Stimulated activated memory B cell treated with anti-CD40 and anti-IgM and Interleukin-4, amounts not matched to agents 10 μg/mL and 1 μg/mL and 100 μg/mL, for 72 hours (primary cell): ENCODE data around the gene DSC1.
"Not testable (repeated sequence)": the region's sequence is repeated elsewhere in the genome, so short reads cannot be mapped to it uniquely, and the experiment has no call there.

Source experiments
- ATAC-seq: fragments of 150-1000 bp; cut with Tn5 transposase; 2 replicates; pipeline ENCODE4 v1.10.0; 2021
- H3K27ac Mint-ChIP-seq: one replicate; pipeline ENCODE4 v1.8.0; 2022; ENCODE audit warnings: mild to moderate bottlenecking, mixed read lengths
- H3K27me3 Mint-ChIP-seq: one replicate; pipeline ENCODE4 v1.8.0; 2022; ENCODE audit warnings: mixed read lengths
- H3K36me3 Mint-ChIP-seq: one replicate; pipeline ENCODE4 v1.8.0; 2022; ENCODE audit warnings: mixed read lengths
- H3K4me1 Mint-ChIP-seq: one replicate; pipeline ENCODE4 v1.8.0; 2022; ENCODE audit warnings: mixed read lengths
- H3K4me3 Mint-ChIP-seq: one replicate; pipeline ENCODE4 v1.8.0; 2022; ENCODE audit warnings: mild to moderate bottlenecking, moderate library complexity, mixed read lengths
- H3K9me3 Mint-ChIP-seq: one replicate; pipeline ENCODE4 v1.8.0; 2022; ENCODE audit warnings: mixed read lengths

The DSC1 gene

DNA sequence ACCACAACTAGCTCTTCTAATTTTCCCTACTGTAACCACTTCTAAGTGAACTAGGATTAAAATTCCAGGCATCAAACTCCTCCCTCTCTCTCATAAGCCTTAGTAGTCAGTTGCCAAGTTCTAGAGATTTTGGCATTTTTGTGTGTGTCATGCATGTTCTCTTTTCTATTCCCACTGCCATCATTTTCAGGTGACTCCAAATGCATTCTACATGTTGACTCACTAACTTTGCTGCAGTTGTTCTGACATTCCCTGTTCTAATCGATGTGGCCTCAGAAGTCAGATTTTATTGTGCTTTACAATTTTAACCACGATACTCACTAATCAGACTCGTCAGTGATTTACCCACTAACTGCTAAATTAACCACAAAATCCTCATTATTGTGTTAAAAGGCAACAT, 13.3 kb downstream of the DSC1 start:
- Mint-ChIP-seq H3K27ac (no peak overlapping the region), H3K36me3 (no peaks in the 10 kb centered on the region), H3K4me3 (no peak overlapping the region), H3K27me3 (no peaks in the 10 kb centered on the region), H3K9me3 (peaks cover 4% of the 10 kb centered on the region), H3K4me1 (no peaks in the 10 kb centered on the region)
- ATAC-seq = no peak

DNA sequence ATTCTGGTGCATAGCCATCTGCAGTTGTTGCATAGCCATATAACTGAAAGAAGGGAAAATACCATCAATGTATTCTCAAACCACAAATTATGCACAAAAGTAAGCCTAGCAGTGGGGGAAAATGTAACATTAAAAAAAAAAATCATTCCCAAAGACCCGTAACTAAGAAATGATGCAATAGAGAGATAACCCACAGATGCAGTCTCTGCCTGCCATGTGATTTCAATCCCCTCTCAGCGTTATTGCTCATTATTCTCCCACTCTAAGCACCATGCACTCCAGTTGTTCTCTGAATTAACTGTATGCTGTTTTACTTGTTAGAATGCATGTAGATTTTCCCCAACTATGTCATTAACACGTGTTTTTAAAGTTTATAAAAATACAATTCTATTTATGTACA, 14.1 kb downstream of the DSC1 start:
- no peaks in the 10 kb centered on the region for H3K36me3 Mint-ChIP-seq
- H3K4me1 Mint-ChIP-seq = no peaks in the 10 kb centered on the region
- H3K27ac Mint-ChIP-seq = no peak overlapping the region
- H3K4me3 Mint-ChIP-seq = no peak overlapping the region
- no peak for ATAC-seq
- H3K9me3 Mint-ChIP-seq = peaks cover 4% of the 10 kb centered on the region
- no peaks in the 10 kb centered on the region for H3K27me3 Mint-ChIP-seq

DNA sequence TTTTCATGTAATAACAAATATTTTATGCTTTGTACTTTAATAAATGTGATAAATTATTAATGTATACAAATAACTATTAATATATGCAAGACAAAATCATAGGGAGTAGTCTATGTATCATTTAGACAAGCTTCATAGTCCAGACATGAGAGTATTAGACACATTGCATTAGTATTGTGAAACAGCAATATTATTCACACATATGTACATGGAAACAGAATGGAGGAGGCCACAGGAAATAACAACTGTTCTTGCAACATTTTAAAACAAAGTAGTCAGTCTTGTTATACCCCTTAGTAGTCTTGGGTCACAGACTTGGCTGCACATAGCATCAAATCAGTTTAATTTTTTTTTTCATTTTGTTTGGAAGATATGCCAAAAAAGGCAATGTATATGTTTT, 15.8 kb downstream of the DSC1 start:
- H3K4me1 Mint-ChIP-seq = no peaks in the 10 kb centered on the region
- ATAC-seq = no peak
- H3K36me3 Mint-ChIP-seq = no peaks in the 10 kb centered on the region
- no peak overlapping the region for H3K4me3 Mint-ChIP-seq
- H3K9me3 Mint-ChIP-seq = peaks cover 4% of the 10 kb centered on the region
- H3K27ac Mint-ChIP-seq = no peak overlapping the region
- no peaks in the 10 kb centered on the region for H3K27me3 Mint-ChIP-seq

DNA sequence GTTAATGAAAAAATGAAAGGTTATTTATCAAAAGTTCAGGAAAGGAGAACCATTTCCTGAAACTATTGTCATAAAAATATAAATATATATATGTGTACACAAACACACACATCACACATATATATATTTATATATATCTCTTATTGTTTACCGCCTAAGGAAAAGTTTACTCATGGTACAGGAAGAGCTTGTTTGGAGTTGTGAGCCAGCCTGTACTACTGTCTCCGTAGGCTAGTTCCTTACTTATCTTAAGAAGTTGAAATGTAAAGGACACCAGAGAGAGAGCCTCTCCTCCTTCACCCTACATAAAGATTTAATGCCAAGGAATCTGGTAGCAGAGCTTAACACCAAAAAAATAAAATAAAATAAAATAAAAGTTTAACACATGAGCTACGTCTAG, 19.6 kb downstream of the DSC1 start:
- Mint-ChIP-seq H3K4me1 (no peaks in the 10 kb centered on the region), H3K27me3 (no peaks in the 10 kb centered on the region), H3K9me3 (peaks cover 4% of the 10 kb centered on the region), H3K4me3 (no peak overlapping the region), H3K27ac (no peak overlapping the region), H3K36me3 (no peaks in the 10 kb centered on the region)
- no peak for ATAC-seq

DNA sequence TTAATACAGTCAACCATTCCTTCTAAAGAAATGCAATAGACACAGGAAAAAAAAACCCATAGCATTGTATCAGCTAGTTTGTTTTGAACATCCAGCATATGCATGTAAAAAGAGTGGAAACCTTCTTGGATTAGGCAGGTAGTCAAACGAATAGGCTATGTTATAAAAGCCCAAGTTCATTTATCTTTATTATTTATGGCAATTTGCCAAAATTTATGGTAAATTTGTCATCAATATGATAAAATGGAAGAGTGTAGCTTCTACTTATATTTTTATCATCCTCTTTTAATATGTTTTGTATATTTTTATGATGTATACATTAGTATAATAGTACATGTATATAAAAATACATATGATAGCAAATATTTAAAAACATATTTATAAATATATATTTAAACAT, 23.9 kb downstream of the DSC1 start:
- no peaks in the 10 kb centered on the region for H3K27me3 Mint-ChIP-seq
- no peak overlapping the region for H3K4me3 Mint-ChIP-seq

DNA sequence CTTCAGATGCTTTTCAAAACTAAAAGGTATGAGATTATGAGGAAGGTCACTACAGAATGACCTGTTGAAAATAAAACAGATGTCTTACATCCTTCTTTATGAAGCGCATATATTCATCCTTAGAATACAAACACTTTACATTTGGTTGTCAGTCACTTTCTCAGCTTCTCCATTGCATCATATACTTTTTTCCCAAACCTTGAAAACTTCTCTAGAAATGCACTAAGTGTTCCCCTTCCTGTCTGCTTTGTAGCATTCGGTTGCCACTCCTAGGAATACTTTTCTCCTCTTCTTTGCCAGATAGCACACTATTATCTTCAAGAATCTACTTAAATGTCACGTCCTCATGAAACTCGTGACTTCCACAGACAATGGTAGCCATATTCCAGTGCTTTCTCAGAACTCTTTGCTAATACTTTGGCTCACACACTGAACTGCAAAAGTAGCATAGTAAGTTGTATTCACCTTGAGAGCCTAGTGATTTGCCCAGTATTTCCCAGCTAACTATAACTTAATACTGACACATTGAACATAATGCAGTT, 27.6 kb downstream of the DSC1 start:
- no peak for ATAC-seq
- H3K27ac Mint-ChIP-seq = no peak overlapping the region
- H3K36me3 Mint-ChIP-seq = no peaks in the 10 kb centered on the region
- no peaks in the 10 kb centered on the region for H3K27me3 Mint-ChIP-seq
- H3K4me1 Mint-ChIP-seq = no peaks in the 10 kb centered on the region
- H3K9me3 Mint-ChIP-seq = no peaks in the 10 kb centered on the region
- H3K4me3 Mint-ChIP-seq = no peak overlapping the region

More for the DNA sequence above, 23.9 kb downstream of the DSC1 start:
- Mint-ChIP-seq H3K27ac (no peak overlapping the region), H3K4me1 (no peaks in the 10 kb centered on the region), H3K9me3 (no peaks in the 10 kb centered on the region), H3K36me3 (no peaks in the 10 kb centered on the region)
- ATAC-seq = no peak

DNA sequence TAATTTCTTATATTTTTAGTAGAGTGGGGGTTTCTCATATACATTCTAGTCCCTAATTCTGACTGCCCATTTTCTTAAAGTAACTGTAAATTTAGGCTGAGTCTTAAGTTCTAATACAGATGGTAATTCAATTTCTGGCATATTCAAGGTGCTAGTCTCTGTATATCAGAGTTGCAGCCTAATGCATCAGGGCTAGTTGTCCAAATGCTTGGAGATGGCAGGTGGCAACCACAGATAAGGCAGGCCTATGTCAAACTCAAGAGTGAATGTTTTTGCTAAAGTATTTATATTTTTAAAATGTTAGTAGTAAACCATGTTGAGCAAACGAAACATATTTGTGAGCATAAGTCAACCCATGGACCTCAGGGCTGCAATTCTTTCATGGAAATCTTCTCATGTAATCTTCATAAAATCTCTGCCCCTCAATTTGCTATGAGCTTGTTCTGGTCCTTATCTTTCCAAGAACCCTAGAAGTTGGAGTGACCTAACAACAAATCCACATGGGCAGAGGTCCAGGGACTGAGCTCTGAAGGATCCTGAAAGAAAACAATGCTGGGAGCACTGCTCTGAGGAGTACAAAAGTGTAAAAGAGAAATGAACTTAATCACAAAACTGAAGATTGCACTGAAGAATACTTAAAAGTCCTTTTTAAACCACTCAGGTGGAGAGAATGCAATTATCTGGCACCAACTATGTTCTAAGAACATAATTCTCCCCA, 33.1 kb downstream of the DSC1 start:
- no peak overlapping the region for H3K27ac Mint-ChIP-seq
- H3K4me3 Mint-ChIP-seq = no peak overlapping the region
- H3K36me3 Mint-ChIP-seq = no peaks in the 10 kb centered on the region
- H3K9me3 Mint-ChIP-seq = no peaks in the 10 kb centered on the region
- no peak for ATAC-seq
- H3K27me3 Mint-ChIP-seq = no peaks in the 10 kb centered on the region
- no peaks in the 10 kb centered on the region for H3K4me1 Mint-ChIP-seq

DNA sequence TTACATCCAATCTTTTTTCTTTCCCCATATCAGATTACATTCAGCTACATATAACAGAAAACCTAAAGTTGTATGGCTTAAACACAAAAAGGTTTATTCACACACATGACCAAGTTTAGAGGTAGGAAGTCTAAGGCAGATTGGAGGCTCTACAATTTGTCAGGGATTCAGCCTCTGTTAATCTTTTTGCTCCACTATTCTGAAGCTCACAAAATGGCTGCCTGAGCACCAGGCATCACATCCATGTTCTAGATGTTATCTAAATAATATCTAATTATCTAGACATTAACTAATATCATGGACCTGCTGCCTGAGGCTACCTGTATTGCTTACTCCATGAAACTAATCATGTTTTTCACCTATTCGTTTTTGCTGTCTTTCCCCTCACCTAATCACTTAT, 36.8 kb downstream of the DSC1 start:
- Mint-ChIP-seq H3K27me3 (no peaks in the 10 kb centered on the region), H3K9me3 (no peaks in the 10 kb centered on the region), H3K36me3 (no peaks in the 10 kb centered on the region), H3K27ac (no peak overlapping the region), H3K4me1 (no peaks in the 10 kb centered on the region), H3K4me3 (no peak overlapping the region)
- ATAC-seq = no peak

DNA sequence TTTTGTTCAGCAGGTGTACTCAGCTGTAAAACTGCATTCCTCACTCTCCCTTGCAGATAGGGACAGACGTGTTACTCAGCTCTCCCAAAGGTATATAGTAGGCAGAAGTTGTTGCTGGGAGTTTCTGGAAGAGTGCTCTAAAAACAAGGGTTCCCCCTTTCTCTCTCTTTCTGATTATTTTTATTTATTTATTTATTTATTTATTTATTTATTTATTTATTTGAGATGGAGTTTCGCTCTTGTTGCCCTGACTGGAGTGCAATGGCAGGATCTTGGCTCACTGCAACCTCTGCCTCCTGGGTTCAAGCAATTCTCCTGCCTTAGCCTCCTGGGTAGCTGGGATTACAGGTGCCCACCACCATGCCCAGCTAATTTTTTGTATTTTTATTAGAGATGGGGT, 39.5 kb downstream of the DSC1 start:
- not testable (repeated sequence) for H3K9me3 Mint-ChIP-seq, H3K27ac Mint-ChIP-seq, H3K4me3 Mint-ChIP-seq, H3K27me3 Mint-ChIP-seq, ATAC-seq, H3K36me3 Mint-ChIP-seq, H3K4me1 Mint-ChIP-seq

DNA sequence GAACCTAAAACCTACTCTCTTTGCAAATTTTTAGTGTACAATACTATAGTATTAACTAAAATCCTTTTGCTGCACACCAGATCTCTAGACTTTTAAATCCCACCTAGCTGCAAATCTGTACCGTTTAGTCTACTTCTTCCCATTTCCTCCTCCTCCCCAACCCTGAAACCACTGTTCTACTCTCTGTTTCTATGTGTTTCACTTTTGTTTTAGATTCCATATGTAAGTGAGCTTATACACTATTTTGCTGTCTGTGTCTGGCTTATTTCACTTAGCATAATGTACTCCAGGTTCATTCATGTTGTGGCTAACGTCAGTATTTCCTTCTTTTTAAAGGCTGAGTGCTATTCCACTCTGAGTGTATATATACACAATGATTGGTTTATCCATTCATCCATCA, 42.1 kb downstream of the DSC1 start:
- H3K27ac Mint-ChIP-seq = no peak overlapping the region
- no peaks in the 10 kb centered on the region for H3K36me3 Mint-ChIP-seq
- no peaks in the 10 kb centered on the region for H3K27me3 Mint-ChIP-seq

DNA sequence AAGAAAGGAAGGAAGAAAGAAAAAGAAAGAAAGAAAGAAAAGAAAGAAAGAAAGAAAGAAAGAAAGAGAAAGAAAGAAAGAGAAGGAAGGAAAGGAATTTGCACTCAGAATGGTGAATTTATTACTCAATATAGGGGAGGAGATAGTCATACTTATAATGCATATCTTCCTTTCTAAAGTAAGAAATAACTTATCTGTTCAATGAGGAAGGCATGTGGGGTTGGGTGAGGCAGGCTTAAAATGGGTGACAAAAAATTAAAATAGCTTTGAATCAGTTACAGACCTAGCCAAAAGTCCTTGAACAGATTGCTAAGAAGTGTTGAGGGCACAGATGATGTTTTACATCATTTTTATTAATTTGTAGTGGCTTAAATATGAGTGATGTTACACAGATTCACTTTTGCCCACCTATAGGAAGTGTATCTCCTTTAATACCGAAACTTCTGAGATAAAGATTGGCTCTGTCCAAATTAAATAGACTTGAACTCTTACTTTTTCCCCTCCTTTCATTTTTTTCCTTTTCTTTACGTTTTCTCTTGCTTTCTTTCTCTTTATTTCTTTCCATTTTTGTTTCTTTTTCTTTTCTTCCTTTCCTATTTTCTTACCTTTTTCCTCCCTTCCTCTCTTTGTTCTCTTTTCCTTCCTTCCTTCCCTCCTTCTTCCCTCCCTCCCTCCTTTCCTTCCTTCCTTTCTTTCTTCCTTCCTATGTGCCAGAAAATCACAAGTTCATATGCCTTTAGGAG, 45.6 kb downstream of the DSC1 start:
- Mint-ChIP-seq H3K27me3 (no peaks in the 10 kb centered on the region), H3K4me1 (no peaks in the 10 kb centered on the region), H3K4me3 (no peak overlapping the region), H3K9me3 (peaks cover 17% of the 10 kb centered on the region), H3K27ac (no peak overlapping the region), H3K36me3 (no peaks in the 10 kb centered on the region)
- no peak for ATAC-seq

More for the DNA sequence above, 42.1 kb downstream of the DSC1 start:
- H3K9me3 Mint-ChIP-seq = peaks cover 17% of the 10 kb centered on the region
- no peaks in the 10 kb centered on the region for H3K4me1 Mint-ChIP-seq
- no peak overlapping the region for H3K4me3 Mint-ChIP-seq
- ATAC-seq = no peak

DNA sequence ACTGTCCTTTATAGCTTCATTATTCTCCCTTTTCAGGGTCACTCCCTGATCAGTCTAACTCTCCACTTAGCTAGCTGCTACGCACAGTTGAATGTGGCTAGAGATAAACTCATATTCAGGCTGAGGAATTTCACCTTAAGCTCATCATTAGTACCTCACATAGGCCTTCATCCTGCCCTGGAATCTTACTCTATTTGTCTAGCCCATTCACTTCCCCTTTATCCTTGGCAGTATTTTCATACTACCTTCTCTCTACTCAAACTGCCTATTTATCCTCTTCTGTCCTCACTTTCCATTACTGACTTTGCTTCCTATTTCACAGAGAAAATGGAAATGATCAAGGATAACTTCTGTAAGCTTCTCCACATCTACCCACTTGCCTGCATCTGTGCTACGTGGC, 49.9 kb downstream of the DSC1 start:
- Mint-ChIP-seq H3K27ac (no peak overlapping the region), H3K4me3 (no peak overlapping the region), H3K27me3 (no peaks in the 10 kb centered on the region), H3K9me3 (peaks cover 9% of the 10 kb centered on the region), H3K36me3 (no peaks in the 10 kb centered on the region), H3K4me1 (no peaks in the 10 kb centered on the region)
- no peak for ATAC-seq

DNA sequence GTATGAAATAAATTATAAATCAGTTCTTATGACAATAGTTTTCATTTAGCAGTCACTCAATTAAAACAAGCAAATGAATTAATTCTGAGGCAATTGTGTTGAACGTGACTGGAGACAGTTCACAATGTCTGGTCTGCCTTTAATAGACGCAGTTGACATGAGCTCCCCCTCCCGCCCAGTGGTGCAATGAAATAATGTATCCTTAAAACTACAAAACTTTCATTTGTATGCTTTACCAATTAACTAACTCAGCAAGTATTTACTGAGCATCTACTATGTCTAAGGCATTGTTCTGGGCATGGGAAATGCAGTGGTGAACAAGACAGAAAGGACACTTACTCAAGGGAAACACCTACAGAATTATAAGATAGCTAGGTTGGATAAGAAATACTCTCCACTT, 56.9 kb downstream of the DSC1 start:
- H3K27me3 Mint-ChIP-seq = peaks cover 4% of the 10 kb centered on the region
- peaks cover 2% of the 10 kb centered on the region for H3K9me3 Mint-ChIP-seq
- H3K27ac Mint-ChIP-seq = no peak overlapping the region
- no peak for ATAC-seq
- no peak overlapping the region for H3K4me3 Mint-ChIP-seq
- no peaks in the 10 kb centered on the region for H3K36me3 Mint-ChIP-seq
- no peaks in the 10 kb centered on the region for H3K4me1 Mint-ChIP-seq

DNA sequence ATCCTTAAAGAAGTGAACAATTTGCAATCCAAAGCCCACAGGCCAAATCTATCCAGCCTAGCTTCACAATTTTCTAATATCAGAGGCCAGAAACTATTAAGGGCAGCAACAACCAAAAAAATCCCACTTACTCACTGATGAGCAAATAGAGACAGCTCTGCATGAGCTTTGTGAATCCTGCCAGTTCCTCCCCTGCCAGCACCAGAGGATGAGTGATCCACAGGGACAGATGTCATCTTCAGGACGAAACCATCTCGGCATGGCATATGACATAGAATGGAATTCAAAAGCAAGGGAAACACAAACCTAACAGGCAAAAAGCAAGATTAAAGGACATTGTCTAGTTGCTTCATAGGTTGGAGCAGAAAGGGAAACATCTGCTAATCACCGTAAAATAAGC, 58.2 kb downstream of the DSC1 start:
- H3K36me3 Mint-ChIP-seq = no peaks in the 10 kb centered on the region
- no peaks in the 10 kb centered on the region for H3K4me1 Mint-ChIP-seq
- no peak overlapping the region for H3K4me3 Mint-ChIP-seq
- H3K9me3 Mint-ChIP-seq = peaks cover 6% of the 10 kb centered on the region
- H3K27me3 Mint-ChIP-seq = peaks cover 17% of the 10 kb centered on the region
- H3K27ac Mint-ChIP-seq = no peak overlapping the region
- no peak for ATAC-seq

DNA sequence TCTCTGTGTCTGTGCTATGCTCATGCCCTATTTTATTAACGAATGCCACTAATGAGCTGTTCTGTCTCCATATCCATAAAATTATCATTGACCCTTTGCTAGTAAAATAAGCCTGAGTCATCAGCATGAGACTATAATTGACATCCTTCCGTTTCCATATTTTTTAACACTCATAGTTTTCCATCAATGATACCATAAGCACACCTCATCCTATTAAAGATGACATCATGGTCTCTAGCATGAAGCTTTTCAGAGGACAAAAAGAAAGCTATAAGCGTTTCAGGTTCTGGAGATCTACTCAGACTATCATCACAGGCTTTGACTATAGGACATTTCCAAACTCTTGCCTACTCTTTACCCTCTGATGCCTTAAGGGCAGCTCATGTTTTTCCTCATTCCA, 59.2 kb downstream of the DSC1 start:
- ATAC-seq = no peak
- peaks cover 24% of the 10 kb centered on the region for H3K27me3 Mint-ChIP-seq
- peaks cover 8% of the 10 kb centered on the region for H3K9me3 Mint-ChIP-seq
- no peaks in the 10 kb centered on the region for H3K36me3 Mint-ChIP-seq
- H3K4me3 Mint-ChIP-seq = no peak overlapping the region
- no peaks in the 10 kb centered on the region for H3K4me1 Mint-ChIP-seq
- no peak overlapping the region for H3K27ac Mint-ChIP-seq

DNA sequence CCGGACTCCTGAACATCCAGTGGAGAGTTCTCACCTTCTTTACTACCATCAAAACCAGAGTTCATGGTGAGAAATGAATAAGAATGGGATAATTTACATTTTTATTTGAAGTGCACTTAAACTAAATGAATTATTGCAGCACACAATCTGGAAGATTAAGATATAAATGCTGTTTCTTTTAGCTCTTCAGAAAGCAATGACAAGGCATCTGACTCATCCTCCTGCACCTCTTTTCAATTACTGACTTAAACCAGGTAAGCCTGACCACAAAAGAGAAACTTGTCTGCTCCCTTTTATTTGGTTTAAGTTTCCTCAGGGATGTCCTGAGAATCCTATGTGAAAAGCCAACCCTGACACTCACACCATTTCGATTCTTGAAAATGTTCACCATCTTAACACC, 59.7 kb downstream of the DSC1 start:
- no peak overlapping the region for H3K4me3 Mint-ChIP-seq
- H3K27ac Mint-ChIP-seq = no peak overlapping the region
- H3K27me3 Mint-ChIP-seq = peaks cover 24% of the 10 kb centered on the region
- H3K4me1 Mint-ChIP-seq = no peaks in the 10 kb centered on the region
- peaks cover 8% of the 10 kb centered on the region for H3K9me3 Mint-ChIP-seq
- no peaks in the 10 kb centered on the region for H3K36me3 Mint-ChIP-seq
- no peak for ATAC-seq
